ENCODE measurements around the gene ACOT11.

DNA sequence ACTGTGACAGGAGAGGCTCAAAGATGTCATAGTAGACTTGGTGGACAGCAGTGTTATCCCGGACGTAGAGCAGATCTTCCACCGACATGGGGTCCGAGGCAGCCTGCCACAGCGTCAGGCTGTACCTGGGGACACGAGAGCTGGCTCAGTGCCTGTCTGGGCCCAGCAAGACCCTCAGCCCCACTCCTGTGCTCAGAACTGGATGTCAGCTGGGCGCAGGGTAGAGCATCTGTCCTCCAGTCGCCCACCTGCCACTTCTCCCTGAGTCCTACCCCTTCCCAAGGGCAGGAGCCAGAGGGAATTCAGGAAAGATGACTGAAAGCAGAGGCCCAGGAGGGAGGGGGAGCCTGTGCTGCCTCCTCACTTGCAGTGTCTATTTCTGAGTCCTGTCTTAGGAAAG, 63.6 kb downstream of the ACOT11 start:
- TF ChIP-seq CTCF (IDR thresholded peaks at IDR 0.05) (no peak), POLR2AphosphoS5 (IDR thresholded peaks at IDR 0.05) (no peak), POLR2A (IDR thresholded peaks at IDR 0.05; ENCODE audit: low read depth) (no peak)
